IMR-90 (cell line): ENCODE measurements around the gene PTPRC. TPM values are rescaled to one million over a fixed set of nuclear protein-coding genes. Genes with fewer than 3 reads are reported as not detected.

Experiments used
- ATAC-seq: fragments of 200-7000 bp; cut with Tn5 transposase; 2 replicates; pipeline ENCODE4 v1.9.1; 2020; ENCODE audit warnings: low read depth, mild to moderate bottlenecking, moderate library complexity
- BruUV-seq: library from RNA; stranded (reverse); fragments of 400-500 nt; replicated peaks from 2 replicates; lab custom pipeline; 2021; lab: Mats Ljungman, UMichigan
- CTCF ChIA-PET: fragments of 300-600 bp; formaldehyde crosslinking; extraction: SDS; loops from one replicate; lab custom pipeline; 2021; ENCODE audit warnings: antibody characterized with exemption; lab: Yijun Ruan, JAX
- POLR2A ChIA-PET: fragments of 300-600 bp; sonication (Branson Sonifier 250); formaldehyde crosslinking; loops from one replicate; lab custom pipeline; 2022; ENCODE audit warnings: antibody characterized with exemption; ENCODE audit not compliant: unreplicated experiment; lab: Charles Lee
- DNase-seq: peaks from one replicate; pipeline ENCODE4 v3.0.0; 2013
- H2AFZ ChIP-seq: replicated peaks from 2 replicates; pipeline ENCODE3; 2013; ENCODE audit warnings: low read length, mild to moderate bottlenecking; ENCODE audit not compliant: poor library complexity
- H2AK5ac ChIP-seq: 2 replicates; pipeline ENCODE4 v1.6.1; 2013; ENCODE audit warnings: low read depth, low read length, inconsistent platforms
- H2AK9ac ChIP-seq: replicated peaks from 2 replicates; pipeline ENCODE3; 2013; ENCODE audit warnings: mild to moderate bottlenecking, low read depth, low read length, moderate library complexity; ENCODE audit not compliant: poor library complexity
- H2BK120ac ChIP-seq: 2 replicates; pipeline ENCODE4 v1.6.1; 2013; ENCODE audit warnings: low read depth, low read length, inconsistent platforms
- H2BK15ac ChIP-seq: 3 replicates; pipeline ENCODE4 v1.6.1; 2013; ENCODE audit warnings: low read depth, low read length, inconsistent platforms
- H2BK20ac ChIP-seq: 2 replicates; pipeline ENCODE4 v1.6.1; 2013; ENCODE audit warnings: low read depth, mild to moderate bottlenecking, inconsistent platforms, low read length, moderate library complexity
- H2BK5ac ChIP-seq: 2 replicates; pipeline ENCODE4 v1.6.1; 2013; ENCODE audit warnings: mild to moderate bottlenecking, low read depth, low read length, inconsistent platforms; ENCODE audit not compliant: poor library complexity, severe bottlenecking
- H3K14ac ChIP-seq: replicated peaks from 2 replicates; pipeline ENCODE4 v1.6.1; 2013; ENCODE audit warnings: low read depth, low read length, inconsistent platforms
- H3K18ac ChIP-seq: 2 replicates; pipeline ENCODE4 v1.6.1; 2013; ENCODE audit warnings: low read depth, low read length, control low read depth
- H3K23ac ChIP-seq: 2 replicates; pipeline ENCODE4 v1.6.1; 2013; ENCODE audit warnings: low read depth, low read length, inconsistent platforms
- H3K27ac ChIP-seq: 2 replicates; pipeline ENCODE4 v1.5.1; 2013; ENCODE audit warnings: mild to moderate bottlenecking, control low read depth, low read length; ENCODE audit not compliant: insufficient read depth
- H3K27me3 ChIP-seq: 2 replicates; pipeline ENCODE4 v1.6.1; 2013; ENCODE audit warnings: low read length; ENCODE audit not compliant: control insufficient read depth, insufficient read depth
- H3K36me3 ChIP-seq: 2 replicates; pipeline ENCODE4 v1.6.1; 2013; ENCODE audit warnings: low read length, mixed read lengths; ENCODE audit not compliant: control insufficient read depth, insufficient read depth
- H3K4ac ChIP-seq: 2 replicates; pipeline ENCODE4 v1.6.1; 2013; ENCODE audit warnings: low read depth, low read length, inconsistent platforms
- H3K4me1 ChIP-seq: 2 replicates; pipeline ENCODE4 v1.6.1; 2013; ENCODE audit warnings: low read length, mixed read lengths; ENCODE audit not compliant: control insufficient read depth, insufficient read depth
- H3K4me2 ChIP-seq: 2 replicates; pipeline ENCODE4 v1.6.1; 2013; ENCODE audit warnings: low read depth, mild to moderate bottlenecking, control low read depth, low read length, moderate library complexity
- H3K4me3 ChIP-seq: 2 replicates; pipeline ENCODE4 v1.5.1; 2013; ENCODE audit warnings: low read depth, mild to moderate bottlenecking, control low read depth, low read length, moderate library complexity; ENCODE audit not compliant: insufficient read depth
- H3K56ac ChIP-seq: 2 replicates; pipeline ENCODE4 v1.6.1; 2013; ENCODE audit warnings: low read length, inconsistent platforms; ENCODE audit not compliant: insufficient read depth; ENCODE audit errors: extremely low read depth
- H3K79me1 ChIP-seq, 2 experiments: 2 replicates each; pipeline ENCODE4 v1.6.1; 2013; ENCODE audit warnings: low read length in 2 of 2, inconsistent platforms in 1 of 2, low read depth in 1 of 2
- H3K9ac ChIP-seq: 2 replicates; pipeline ENCODE4 v1.6.1; 2013; ENCODE audit warnings: low read depth, low read length, control low read depth
- H3K9me1 ChIP-seq: 2 replicates; pipeline ENCODE4 v1.6.1; 2013; ENCODE audit warnings: low read length, inconsistent platforms; ENCODE audit not compliant: insufficient read depth
- H3K9me3 ChIP-seq: 2 replicates; pipeline ENCODE4 v1.6.1; 2013; ENCODE audit warnings: low read length; ENCODE audit not compliant: control insufficient read depth, insufficient read depth
- H4K20me1 ChIP-seq: 2 replicates; pipeline ENCODE4 v1.6.1; 2013; ENCODE audit warnings: low read length, inconsistent platforms; ENCODE audit not compliant: insufficient read depth
- H4K5ac ChIP-seq: 2 replicates; pipeline ENCODE4 v1.6.1; 2013; ENCODE audit warnings: mild to moderate bottlenecking, low read depth, low read length, control low read depth
- H4K8ac ChIP-seq, 2 experiments: 2 replicates each; pipeline ENCODE4 v1.6.1; 2013; ENCODE audit warnings: low read depth in 2 of 2, low read length in 2 of 2, control low read depth in 1 of 2, inconsistent platforms in 1 of 2
- H4K91ac ChIP-seq: 2 replicates; pipeline ENCODE4 v1.6.1; 2013; ENCODE audit warnings: low read depth, low read length, inconsistent platforms; ENCODE audit not compliant: insufficient read depth
- CHD1 ChIP-seq: IDR thresholded peaks from 2 replicates; pipeline ENCODE4 v1.6.1; 2012; ENCODE audit warnings: low read depth, low read length, improper control_type of control experiment
- RFX5 ChIP-seq: IDR thresholded peaks from 2 replicates; pipeline ENCODE4 v1.8.0; 2012; ENCODE audit warnings: low read depth, mild to moderate bottlenecking, low read length, moderate library complexity
- WGBS, 2 experiments: methylation state at CpG; one replicate each; pipeline versions ENCODE4 v1.1.5 to v1.1.7; 2013; ENCODE audit warnings: missing lambda C conversion rate in 2 of 2; ENCODE audit not compliant: insufficient read length in 1 of 2; ENCODE audit errors: extremely low coverage in 2 of 2; 5-methylcytosine and 5-hydroxymethylcytosine counted together
- dilution Hi-C: fragments of 300-500 bp; cut with HindIII; formaldehyde crosslinking; loops from one replicate; pipeline ENCODE4 v1.14.3; 2018; ENCODE audit warnings: low sequenced_read_pairs; ENCODE audit not compliant: unreplicated experiment
- in situ Hi-C: fragments of 300-500 bp; cut with MboI; formaldehyde crosslinking; loops from 3 replicates; pipeline ENCODE4 v1.14.3; 2019; ENCODE audit warnings: low sequenced_read_pairs, inconsistent platforms, mixed read lengths
- intact Hi-C: fragments of 100-400 bp; cut with micrococcal nuclease; formaldehyde crosslinking; loops from 2 replicates; pipeline ENCODE4 v1.10.0; 2022
- polyA plus RNA-seq, 3 experiments: library from polyadenylated mRNA; depleted of rRNA; stranded (reverse); fragments of >200 nt; gene quantifications; 2 replicates each; pipeline ENCODE4 v1.2.3, GENCODE V29; 2012; ENCODE audit warnings: low replicate concordance in 1 of 3
- total RNA-seq: library from RNA; depleted of rRNA; stranded (reverse); fragments of >200 nt; gene quantifications from 2 replicates; pipeline ENCODE4 v1.2.3, GENCODE V29; 2012

The PTPRC gene
- total and polyA plus RNA-seq, 2 of the 4 experiments (the other 2 are of a cell fraction): not detected

GRCh38 chr1:198624648-198624980 is 14.2 kb upstream of the PTPRC start:
- Histone ChIP-seq H3K4me2 (no peak overlapping the region), H4K5ac (no peak overlapping the region), H3K9me1 (no peaks in the 10 kb centered on the region), H3K4me1 (no peaks in the 10 kb centered on the region; the same call in 1 of the 2 replicates), H4K8ac (no peak overlapping the region), H2AK9ac (no peak overlapping the region), H3K4ac (no peak overlapping the region), H3K9me3 (no peaks in the 10 kb centered on the region), H3K36me3 (no peaks in the 10 kb centered on the region), H2BK5ac (no peak overlapping the region), H3K56ac (no peak overlapping the region), H2AFZ (no peak overlapping the region), H4K20me1 (no peaks in the 10 kb centered on the region), H3K27me3 (no peaks in the 10 kb centered on the region), H2BK20ac (no peak overlapping the region), H3K27ac (no peak overlapping the region), H3K14ac (no peak overlapping the region), H2BK15ac (no peak overlapping the region), H3K4me3 (no peak overlapping the region), H3K79me1 (no peaks in the 10 kb centered on the region), H3K18ac (no peak overlapping the region), H3K23ac (no peak overlapping the region), H2BK120ac (no peak overlapping the region), H3K9ac (no peak overlapping the region), H4K91ac (no peak overlapping the region), H2AK5ac (no peak overlapping the region)
- DNase-seq: no peak
- no CpG with 5 or more reads among the region's 1 CpG for WGBS, 2 experiments
- no TSS peak for BruUV-seq
- no peak for ATAC-seq
- ChIA-PET POLR2A (no interaction called here), CTCF (no interaction called here)
- in situ Hi-C loops: no loop called here
- intact Hi-C loops: no loop called here
- dilution Hi-C loops: no loop called here
- TF ChIP-seq CHD1: no peak
- no peak for TF ChIP-seq RFX5
